Activated T-cell treated with anti-CD3 and anti-CD28 coated beads for 24 hours (primary cell): Measurements from ENCODE around the gene ACTN4.
"Not testable (repeated sequence)": the region's sequence is repeated elsewhere in the genome, so short reads cannot be mapped to it uniquely, and the experiment has no call there.

Source experiments
- DNase-seq: peaks from one replicate; pipeline ENCODE4 v3.0.0-alpha.2; 2020; ENCODE audit warnings: low read depth

Gene ACTN4

DNA sequence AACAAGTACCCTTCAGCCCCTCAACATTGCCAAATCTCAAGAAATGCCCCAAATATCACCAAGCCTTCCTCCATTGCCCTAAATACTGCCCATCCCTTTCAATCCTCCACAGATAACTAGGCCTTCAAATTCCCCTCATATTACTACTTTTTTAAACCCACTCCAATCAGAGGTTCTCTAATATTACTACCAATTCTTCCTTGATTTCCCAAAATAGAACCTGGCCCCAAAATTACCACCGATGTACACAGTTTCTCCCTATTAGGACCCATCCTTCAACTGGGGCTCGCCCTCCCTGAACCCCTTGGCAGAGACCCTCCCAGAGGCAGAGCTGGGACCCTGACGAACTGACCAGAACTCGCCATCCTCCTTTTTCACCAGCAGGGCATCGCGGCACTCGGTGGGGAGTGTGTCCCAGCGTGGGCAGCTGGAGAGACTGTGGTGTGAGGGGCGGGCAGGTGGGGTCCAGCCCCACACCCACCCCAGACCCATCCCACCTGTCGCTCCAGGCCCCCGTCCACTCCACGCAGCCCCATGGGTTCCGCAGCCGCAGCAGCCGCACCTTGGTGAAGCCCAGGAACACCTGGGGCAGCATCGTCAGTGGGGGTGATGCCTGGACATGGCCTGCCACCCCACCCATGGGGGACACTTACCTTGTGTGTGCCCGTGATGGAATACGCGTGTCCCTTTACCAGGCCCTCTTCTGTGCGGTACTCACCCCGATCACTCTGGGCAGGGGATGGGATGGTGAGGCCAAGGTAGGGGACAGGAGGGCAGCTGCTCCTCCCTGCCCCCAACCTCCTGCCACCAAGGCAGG, 90.7 kb downstream of the ACTN4 start:
- no peak for DNase-seq

DNA sequence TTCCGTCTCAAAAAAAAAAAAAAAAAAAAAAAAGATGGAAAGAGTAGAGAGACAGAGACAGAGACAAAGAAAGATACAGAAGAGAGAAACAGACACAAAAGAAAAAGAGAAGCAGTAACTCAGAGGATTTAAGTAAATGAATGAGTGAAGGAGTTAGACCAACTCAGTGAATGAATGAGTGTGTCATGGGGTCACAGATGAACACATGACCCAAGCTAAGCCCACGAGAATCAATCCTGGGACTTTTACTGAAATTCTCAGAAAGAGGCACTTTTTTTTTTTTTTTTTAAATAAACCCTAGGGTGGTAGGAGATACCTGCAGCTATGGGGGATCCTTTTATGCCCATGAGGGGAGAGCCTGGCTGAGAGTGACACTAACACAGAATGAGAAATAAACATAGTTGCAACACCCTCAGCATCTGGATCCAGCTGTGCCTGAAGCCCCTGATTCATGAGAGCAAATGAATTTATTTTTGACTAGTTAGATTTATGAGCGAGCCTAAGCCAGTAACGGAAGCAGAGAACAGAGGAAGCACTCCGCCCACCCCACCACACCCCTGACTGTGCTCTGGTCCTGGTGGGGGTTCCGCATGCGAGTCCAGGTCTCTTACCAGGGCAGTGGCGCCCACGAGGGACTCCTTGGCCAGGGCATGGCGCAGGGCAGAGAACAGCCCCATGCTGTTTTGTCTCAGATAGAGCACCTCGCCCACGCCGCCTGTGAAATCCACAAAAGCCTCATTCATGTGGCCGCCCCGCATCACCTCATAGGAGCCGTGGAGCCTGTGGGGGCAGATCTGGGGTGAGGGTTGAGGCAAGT, 92.2 kb downstream of the ACTN4 start:
- no peak for DNase-seq

DNA sequence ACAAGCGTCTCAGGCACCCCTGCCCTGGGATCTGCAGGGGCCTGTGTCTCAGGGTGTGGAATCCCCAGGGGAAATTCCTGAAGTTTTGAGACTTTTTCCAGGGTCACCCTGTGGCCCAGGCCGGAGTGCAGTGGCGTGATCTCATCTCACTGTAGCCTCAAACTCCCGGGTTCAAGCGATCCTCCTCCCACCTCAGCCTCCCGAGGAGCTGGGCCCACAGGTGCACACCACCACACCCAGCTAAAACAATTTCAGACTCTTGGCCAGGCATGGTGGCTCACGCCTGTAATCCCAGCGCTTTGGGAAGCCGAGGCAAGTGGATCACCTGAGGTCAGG, 92.8 kb downstream of the ACTN4 start:
- DNase-seq, result no peak

DNA sequence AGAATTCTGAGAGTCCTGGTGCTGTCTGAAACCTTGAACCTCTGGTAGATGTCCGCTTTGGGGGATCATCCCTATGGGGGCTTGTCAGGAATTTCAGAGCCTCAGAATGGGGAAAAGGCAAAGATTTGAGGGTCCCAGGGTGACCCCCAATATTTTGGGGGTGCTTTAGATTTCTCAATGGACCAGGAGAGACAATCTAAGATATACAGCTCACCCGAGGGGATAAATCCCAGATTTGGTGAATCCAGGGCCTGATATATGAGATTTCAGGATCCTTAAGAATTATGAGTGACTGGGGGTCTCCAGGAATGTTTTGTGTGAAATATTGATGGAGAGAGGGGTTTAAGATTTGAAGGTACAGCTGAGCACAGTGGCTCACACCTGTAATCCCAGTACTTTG, 93.5 kb downstream of the ACTN4 start:
- no peak for DNase-seq

DNA sequence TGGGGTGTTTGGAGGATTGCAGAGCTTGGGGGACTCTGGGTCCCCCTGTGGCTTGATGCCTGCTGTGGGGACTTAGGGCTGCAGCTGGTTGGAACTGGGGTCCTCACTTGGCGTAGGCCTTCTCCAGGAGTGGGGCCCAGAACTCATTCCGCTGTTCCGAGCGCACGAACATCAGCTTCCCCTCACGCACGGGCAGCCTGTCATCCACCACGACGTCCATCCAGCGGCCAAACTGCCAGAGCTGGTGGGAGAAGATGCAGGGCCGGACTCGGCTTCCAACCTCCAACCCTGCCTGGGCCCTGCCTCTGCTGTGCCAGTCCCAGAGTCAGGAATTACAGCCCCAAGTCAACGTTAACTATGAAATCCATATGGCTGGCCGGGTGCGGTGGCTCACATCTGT, 94.2 kb downstream of the ACTN4 start:
- no peak for DNase-seq

DNA sequence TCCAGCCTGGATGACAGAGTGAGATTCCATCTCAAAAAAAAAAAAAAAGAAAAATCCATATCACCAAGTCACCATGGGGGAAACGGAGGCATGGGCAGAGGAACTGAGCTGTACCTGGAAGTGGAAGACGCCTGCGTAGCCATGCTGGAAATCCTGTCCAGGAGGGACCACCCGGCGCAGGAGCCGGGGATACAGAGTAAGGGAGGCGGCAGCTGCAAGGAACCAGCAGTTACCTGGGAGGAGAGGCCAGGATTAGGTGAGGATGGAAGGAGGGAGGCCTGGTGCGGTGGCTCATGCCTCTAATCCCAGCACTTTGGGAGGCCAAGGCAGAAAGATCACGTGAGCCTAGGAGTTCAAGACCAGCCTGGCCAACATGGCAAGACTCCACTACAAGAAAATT, 94.8 kb downstream of the ACTN4 start:
- no peak for DNase-seq

DNA sequence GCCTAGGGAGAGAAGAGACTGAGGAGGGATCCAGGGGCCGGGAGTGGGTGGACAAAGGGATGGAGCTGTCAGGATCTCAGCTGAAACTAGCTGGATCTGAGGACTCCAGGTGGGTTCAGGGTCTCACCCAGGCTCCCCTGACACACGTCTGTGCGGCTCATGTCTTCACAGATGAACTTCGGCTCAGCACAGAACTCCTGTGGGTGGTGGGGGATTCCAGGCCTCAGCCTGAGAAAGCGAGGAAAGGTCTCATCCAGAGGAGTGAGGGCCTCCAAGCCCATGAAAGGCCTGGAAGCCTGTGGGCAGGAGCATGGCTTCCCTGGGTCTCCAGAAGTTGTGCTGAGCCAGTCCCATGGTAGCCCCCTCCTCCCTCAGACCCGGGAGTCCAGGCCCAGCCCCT, 95.5 kb downstream of the ACTN4 start:
- DNase-seq, result no peak

DNA sequence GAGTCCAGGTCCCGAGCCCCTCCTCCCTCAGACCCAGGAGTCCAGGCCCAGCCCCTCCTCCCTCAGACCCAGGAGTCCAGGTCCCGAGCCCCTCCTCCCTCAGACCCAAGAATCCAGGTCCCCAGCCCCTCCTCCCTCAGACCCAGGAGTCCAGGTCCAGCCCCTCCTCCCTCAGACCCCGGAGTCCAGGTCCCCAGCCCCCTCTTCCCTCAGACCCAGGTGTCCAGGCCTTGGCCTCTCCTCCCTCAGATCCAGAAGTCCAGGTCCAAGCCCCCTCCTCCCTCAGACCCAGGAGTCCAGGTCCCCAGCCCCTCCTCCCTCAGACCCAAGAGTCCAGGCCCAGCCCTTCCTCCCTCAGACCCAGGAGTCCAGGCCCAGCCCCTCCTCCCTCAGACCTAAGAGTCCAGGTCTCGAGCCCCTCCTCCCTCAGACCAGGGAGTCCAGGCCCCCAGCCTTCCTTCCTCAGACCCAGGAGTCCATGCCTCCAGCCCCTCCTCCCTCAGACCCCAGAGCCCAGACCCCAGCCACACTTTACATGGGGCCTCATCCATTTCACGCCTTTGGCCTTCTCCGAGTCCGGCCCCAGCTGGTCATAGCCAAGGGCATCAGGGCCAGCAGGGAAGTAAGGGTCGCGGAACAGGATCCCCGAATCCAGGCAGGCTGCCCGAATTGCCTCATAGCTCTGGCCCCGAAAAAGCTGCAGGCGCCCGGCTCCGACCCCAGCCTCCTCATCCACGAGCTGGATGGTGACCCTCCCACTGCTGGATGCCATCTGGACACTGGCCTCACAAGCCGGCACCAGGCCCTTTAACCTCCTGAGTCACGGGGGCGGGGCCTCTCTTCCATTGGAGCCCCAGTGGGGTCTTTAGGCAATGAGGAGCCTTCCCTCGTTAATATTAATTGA, 96.2 kb downstream of the ACTN4 start:
- no peak for DNase-seq

DNA sequence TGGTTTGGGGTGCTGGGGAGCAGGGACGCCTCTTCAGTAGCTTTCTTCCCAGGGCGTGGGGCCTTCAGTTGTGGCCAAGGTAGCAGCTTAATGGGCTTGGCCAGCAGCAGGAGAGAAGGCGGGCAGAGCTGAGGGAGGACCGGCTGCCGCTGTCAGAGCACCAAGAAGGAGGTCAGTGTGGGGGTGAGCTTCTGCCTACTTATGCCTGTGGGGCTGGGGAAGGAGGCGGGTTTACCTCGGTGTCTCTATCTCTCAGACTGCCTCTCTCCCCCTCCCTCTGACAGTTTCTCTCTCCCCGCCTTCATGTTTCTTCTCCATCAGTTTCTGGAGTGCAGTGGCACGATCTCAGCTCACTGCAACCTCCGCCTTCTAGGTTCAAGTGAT, 96.8 kb downstream of the ACTN4 start, which contains the start of gene CAPN12:
Gene CAPN12, minus strand, starts transcription at position 177 of the 384 bp plus-strand sequence. CDS start 309 bp downstream, outside the sequence.
- DNase-seq, result no peak

DNA sequence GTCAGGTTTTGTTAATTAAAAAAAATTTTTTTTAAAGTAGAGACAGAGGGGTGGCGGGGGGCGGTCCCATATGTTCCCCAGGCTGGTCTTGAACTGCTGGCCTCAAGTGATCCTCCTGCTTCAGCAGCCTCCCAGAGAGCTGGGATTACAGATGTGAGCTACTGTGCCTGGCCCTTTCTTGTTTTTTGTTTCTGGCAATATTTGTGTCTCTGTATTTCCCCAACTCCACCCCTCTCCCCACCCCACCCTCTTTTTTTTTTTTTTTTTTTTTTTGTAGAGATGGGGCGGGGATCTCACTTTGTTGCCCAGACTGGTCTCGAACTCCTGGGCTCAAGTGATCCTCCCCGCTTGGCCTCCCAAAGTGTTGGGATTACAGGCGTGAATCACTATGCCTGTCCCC, 97.4 kb downstream of the ACTN4 start:
- no peak for DNase-seq

DNA sequence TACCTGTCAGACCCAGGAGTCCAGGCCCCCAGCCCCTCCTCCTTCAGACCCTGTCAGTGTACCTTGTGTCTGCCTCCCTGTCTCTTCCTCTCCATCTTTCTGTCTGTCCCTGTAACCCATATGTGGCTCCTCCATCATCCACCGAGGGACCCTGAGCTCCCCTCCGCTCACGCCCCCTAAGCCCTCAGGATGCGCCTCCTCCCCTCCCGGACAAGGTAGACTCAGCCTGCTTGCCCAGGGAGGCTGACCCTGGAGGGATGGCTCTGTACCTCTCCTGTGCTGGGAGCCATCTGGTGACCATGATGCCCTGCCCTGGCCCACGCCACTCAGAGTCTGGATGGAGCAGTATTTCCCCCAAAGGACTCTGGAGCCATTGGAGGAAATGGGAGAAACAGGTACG, 97.9 kb downstream of the ACTN4 start:
- no peak for DNase-seq

DNA sequence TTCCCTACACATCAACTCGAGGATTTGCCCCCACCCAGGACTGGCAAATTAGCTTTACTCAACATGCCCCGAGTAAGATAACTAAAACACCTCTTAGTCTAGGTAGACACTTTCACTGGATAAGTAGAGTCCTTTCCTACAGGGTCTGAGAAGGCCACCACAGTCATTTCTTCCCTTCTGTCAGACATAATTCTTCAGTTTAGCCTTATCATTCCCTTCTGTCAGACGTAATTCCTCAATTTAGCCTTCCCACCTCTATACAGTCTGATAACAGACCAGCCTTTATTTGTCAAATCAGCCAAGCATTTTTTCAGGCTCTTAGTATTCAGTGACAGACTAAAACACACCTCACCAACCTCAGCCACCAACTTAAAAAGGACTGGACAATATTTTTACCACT, 106.3 kb downstream of the ACTN4 start:
- DNase-seq, result not testable (repeated sequence)

DNA sequence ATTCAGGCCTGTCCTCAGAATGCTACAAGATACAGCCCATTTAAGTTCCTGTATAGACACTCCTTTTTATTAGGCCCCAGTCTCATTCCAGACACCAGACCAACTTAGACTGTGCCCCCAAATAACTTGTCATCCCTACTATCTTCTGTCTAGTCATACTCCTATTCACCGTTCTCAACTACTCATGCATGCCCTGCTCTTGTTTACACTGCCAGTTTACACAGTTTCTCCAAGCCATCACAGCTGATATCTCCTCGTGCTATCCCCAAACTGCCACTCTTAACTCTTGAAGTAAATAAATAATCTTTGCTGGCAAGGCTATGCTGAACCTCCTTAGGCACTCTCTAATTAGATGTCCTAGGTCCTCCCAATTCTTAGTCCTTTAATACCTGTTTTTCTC, 106.7 kb downstream of the ACTN4 start:
- not testable (repeated sequence) for DNase-seq

DNA sequence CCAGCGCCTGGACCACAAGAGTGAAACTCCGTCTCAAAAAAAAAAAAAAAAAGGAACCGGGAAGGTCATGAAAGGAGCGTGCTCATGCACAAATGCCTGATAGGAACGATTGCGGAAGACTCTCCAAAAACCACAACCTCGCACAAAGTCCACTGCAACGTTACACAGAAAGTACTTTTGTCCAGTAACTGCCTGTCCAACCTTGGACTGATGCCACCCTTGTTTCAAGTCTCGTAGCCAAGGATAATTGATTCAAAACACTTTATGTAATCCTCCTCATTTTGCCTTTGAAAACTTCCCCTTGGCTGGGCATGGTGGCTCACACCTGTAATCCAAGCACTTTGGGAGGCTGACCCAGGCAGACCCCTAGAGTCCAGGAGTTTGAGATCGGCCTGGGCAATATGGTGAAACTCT, 112.1 kb downstream of the ACTN4 start:
- no peak for DNase-seq

DNA sequence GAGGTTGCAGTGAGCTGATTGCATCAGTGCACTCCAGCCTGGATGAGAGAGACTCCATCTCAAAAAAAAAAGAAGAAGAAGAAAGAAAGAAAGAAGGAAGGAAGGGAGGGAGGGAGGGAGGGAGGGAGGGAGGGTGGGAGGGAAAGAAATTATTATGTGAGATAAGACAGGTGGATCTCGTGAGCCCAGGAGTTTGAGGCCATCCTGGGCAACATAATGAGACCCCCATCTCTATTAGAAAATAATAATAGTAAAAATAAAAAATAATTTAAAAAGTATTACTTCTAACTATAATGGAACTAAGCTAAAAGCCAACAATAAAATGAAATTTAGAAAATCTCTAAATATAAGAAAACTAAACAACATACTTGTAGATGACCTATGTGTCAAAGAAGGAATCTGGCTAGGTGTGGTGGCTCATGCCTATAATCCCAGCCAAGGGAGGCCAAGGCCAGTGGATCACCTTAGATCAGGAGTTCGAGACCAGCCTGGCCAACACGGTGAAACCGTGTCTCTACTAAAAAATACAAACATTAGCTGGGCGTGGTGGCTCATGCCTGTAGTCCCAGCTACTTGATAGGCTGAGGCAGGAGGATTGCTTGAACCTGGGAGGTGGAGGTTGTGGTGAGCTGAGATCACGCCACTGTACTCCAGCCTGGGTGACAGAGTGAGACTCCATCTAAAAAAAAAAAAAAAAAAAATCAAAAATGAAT, 113.5 kb downstream of the ACTN4 start:
- not testable (repeated sequence) for DNase-seq

DNA sequence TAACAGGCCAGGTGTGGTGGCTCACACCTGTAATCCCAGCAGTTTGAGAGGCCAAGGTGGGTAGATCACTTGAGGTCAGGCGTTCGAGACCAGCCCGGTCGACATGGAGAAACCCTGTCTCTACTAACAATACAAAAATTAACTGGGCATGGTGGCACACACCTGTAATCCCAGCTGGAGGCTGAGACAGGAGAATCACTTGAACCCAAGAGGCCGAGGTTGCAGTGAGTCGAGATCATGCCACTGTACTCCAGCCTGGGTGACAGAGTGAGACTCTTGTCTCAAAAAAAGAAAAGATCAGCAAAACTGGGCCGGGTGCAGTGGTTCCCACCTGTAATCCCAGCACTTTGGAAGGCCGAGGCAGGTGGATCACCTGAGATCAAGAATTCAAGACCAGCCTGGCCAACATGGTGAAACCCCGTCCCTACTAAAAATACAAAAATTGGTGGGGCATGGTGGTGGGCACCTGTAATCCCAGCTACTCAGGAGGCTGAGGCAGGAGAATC, 114.5 kb downstream of the ACTN4 start:
- DNase-seq, result not testable (repeated sequence)

DNA sequence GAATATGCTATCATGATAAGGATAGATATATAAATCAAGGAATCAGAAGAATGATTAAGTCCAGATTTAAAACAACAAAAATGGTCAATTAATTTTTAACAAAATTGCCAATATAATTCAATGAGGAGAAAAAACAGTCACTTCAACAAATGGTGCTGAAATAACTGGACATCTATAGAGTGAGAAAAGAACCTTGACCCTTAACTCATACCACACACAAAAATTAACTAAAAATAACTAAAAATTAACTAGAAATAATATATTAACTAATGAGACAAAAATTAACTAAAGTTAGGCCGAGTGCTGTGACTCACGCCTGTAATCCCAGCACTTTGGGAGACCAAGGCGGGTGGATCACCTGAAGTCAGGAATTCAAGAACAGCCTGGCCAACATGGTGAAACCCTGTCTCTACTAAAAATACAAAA, 116.4 kb downstream of the ACTN4 start:
- DNase-seq, result no peak

DNA sequence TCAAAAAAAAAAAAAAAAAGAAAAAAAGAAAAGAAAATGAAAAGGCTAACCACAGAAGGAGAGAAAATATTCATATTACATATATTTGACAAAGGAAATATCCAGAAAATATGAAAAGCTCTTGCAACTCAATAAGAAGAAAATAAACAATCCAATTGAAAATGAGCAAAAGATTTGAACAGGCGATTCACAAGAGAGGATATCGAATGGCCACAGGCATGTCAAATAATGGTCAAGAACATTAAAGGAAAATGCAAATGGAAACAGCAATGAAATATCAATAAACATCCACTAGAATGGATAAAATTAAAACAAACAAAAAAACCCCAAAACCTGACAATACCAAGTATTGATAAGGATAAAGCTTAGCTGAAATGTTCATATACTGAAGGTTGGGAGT, 117.8 kb downstream of the ACTN4 start:
- DNase-seq, result no peak

DNA sequence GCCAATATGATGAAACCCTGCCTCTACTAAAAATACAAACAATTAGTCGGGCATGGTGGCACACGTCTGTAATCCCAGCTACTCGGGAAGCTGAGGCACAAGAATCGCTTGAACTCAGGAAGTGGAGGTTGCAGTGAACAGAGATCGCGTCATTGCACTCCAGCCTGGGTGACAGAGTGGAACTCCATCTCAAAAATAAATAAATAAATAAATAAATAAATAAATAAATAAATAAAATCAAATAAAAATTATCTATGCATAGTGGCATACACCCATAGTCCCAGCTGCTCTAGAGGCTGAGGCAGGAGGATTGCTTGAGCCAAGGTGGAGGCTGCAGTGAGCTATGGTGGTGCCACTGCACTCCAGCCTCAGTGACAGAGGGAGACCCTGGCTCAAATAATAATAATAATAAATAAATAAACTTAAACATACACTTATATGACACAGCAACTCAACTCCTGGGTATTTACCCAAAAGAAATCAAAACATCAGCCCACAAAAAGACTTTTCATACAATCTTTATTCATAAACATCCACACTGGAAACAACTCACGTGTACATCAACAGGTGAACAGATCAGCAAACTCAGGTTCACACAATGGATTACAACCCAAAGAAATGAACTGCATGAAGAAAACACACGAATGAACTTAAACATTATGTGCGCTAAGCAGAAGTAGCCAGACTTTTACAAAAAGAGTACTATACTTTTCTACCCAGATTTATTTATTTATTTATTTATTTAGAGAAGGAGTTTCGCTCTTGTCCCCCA, 119.0 kb downstream of the ACTN4 start:
- DNase-seq, result no peak

DNA sequence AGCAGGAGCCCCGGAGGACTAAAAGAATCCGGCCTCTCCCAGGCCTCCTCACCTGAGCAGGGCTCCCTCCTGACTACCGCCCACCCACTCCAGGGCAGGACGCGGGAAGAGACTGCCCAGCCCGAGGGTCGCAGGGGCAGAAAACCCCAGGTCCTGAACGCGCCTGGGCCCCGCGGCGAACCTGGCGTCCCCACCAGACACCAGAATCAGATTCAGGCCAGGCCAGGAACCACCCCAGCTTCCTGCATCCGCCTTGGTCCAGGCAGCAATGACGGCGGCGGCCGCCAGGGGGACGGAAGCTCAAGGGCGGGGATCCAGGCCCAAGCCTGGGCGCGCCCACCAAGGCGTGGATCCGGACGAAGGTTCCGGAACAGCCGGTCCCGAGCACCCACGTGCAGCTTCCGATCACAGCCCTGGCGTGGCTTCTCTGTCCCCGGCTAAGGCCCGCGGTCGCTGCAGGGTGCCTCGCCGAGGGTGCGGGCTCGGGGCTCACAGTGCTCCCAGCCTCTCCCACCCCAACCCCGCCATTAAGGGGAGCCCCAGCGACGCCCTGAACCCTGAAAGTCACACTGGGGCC, 122.3 kb downstream of the ACTN4 start:
- peak; percentile 78 for DNase-seq
